Fibroblast of gingiva (primary cell): Measurements from ENCODE around the gene KPNA6.
A peak's percentile ranks its signal among the peaks of the same experiment; 100 is the strongest.
"Not testable (repeated sequence)": the region's sequence is repeated elsewhere in the genome, so short reads cannot be mapped to it uniquely, and the experiment has no call there.

Experiments used
- DNase-seq: peaks from one replicate; pipeline ENCODE4 v3.0.0-alpha.2; 2011; ENCODE audit warnings: low read depth

KPNA6 gene

GRCh38 chr1:32107742-32108661, at the start of gene KPNA6:
Gene KPNA6 (plus strand): TSS chr1:32108056. CDS start chr1:32108131, 75 bp downstream.
- DNase-seq, result peak; percentile 96

GRCh38 chr1:32060914-32061313, 46.9 kb upstream of the KPNA6 start:
- DNase-seq, result no peak

DNA sequence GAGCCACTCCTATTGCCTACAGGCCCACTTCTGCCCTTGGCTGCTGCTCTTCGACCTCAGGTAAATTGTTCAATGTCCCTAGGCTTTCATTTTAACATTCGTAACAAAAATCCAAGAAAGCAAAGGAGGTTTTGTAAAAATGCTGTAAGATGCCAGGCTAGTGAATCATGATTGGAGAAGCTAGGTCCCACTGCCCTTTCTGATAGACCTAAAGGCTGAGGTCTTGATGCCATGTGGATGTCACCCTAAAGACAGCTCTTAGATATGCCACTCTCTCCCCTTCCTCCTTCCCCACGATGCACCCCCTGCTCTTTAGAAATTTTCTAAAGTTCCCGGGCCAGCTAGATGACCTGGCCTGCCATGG, 45.0 kb upstream of the KPNA6 start:
- DNase-seq, result no peak

- DNase-seq, result peak; percentile 66
These were observed 44.6 kb upstream of the KPNA6 start for GRCh38 chr1:32063261-32063681.

DNA sequence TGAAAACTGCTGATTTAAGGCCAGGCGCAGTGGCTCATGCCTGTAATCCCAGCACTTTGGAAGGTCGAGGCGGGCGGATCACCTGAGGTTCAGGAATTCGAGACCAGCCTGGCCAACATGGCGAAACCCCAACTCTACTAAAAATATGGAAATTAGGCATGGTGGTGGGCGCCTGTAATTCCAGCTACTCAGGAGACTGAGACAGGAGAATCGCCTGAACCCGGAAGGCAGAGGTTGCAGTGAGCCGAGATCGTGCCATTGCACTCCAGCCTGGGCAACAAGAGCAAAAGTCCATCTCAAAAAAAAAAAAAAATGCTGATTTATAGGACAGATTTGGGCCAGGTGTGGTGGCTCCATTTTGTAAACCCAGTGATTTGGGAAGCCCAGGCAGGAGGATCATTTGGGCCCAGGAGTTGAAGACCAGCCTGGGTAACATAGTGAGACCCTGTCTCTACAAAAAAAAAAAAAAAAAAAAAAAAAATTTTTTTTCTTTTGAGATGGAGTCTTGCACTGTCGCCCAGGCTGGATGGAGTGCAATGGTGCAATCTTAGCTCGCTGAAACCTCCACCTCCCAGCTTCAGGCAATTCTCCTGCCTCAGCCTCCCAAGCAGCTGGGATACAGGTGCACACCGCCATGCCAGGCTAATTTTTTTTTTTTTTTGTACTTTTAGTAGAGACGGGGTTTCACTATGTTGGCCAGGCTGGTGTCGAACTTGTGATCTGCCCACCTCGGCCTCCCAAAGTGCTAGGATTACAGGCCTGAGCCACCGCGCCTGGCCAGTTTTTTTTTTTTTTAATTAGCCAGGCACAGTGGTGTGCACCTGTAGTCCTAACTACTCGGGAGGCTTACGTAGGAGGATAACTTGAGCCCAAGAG, 42.0 kb upstream of the KPNA6 start:
- not testable (repeated sequence) for DNase-seq

DNA sequence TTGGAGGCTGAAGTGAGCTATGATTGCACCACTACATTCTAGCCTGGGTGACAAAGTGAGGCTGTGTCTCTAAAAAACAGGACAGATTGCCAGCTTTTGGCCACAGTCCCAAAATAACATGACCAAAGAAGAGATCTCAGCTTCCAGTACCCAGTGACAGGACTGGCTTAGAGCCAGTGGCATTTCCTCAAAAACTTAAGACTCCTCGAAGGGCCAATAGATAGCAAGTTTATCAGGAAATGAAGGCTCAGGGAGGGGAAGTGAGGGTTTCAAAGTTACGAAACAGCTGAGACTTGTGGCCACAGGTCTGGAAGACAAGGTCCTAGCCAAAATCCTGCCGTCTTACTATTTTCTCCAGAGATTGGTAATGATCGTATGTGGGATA, 41.4 kb upstream of the KPNA6 start:
- DNase-seq, result peak; percentile 82

DNA sequence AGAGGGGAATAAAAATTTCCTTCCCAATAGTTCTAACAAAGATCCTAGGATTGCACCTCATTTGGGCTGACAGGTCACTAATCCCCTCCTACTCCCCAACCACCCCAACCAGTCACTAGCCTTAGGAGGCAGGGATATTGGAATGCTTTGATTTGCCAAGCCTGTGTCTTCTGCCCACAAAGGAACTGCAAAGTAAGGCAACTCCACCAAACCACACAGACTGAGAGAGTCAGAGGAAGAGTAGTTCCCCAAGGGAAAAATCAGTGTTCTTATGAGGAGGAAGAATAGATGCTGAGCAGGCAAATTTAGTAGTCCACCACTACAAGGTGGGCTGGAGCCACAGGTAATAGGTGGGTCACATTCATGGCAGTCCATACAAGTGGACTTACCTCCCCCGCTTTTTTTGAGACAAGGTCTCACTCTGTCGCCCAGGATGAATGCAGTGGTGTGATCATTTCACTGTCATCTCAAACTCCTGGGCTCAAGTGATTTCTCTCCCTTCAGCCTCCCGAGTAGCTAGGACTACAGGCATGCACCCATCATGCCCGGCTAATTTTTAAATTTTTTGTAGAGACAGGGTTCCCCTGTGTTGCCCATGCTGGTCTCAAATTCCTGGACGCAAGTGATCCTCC, 38.8 kb upstream of the KPNA6 start:
- DNase-seq, result peak; percentile 32

GRCh38 chr1:32071758-32072621, 35.9 kb upstream of the KPNA6 start:
- DNase-seq, result peak; percentile 21

- DNase-seq, result peak; percentile 95
These were observed 35.1 kb upstream of the KPNA6 start, which contains the start of gene TMEM39B for GRCh38 chr1:32072622-32073298. Gene TMEM39B (plus strand): TSS chr1:32072939. CDS start chr1:32073048, 109 bp downstream.

DNA sequence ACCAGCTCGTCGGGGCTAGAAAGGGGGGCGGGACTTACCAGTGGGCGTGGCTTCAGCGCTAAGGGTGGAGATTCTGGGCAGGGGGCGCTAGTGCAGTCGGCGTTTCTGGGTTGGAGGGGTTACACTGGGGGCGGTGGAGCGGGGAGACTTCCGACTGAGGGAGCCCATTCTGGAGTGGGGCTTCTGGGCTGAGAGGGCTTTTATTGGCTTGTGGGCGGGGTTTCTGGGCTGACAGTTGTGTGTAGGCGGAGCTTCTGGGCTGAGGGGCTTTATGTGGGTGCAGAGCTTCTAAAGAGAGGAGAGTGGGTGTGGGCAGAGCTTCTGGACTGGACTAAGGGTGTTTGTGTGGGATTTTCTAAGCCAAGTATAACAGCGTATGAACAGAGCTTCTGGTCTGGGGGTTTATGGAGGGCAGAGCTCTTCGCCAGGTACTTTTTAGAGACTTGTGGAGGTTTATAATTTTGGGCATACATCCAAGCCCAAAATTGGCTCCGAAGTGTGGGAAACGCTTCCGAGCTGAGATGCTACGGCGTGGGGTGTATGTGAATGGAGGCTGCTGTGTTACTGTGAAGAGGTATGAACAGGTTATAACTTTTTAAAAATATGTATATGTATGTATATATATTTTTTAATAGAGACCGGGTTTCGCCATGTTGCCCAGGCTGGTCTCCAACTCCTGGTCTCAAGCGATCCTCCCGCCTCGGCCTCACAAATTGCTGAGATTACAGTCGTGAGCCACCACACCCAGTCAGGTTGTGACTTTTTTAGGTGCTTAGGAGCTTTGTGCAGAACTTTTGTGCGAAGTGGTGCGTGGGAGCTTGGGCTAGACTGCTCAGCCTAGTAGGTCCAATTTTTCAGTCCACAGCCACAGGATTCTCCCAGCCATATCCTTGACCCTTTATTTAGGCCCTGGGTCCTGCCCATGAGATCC, 34.3 kb upstream of the KPNA6 start:
- DNase-seq, result no peak

- no peak for DNase-seq
These were observed 33.0 kb upstream of the KPNA6 start for GRCh38 chr1:32074841-32075240.

GRCh38 chr1:32077451-32077850, 30.4 kb upstream of the KPNA6 start:
- no peak for DNase-seq

DNA sequence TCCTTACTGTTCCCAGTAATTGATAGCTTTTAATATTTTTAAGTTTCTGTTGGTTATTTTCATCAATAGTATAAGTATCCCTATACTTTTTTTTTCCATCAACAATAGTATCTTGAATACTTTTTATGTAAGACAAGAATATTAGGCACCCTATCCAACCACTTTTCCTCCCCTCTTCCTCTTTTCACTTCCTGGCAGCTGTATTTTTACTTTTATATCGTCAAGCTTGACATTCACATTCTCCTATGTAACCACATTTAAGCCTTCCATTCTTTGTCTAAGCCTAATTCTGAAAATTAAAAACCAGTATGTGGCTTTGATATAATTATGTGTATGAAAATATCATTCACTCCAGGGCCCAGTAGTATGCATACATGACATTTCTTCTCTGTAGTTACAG, 25.8 kb upstream of the KPNA6 start:
- DNase-seq, result no peak

GRCh38 chr1:32086381-32086780, 21.5 kb upstream of the KPNA6 start:
- not testable (repeated sequence) for DNase-seq

DNA sequence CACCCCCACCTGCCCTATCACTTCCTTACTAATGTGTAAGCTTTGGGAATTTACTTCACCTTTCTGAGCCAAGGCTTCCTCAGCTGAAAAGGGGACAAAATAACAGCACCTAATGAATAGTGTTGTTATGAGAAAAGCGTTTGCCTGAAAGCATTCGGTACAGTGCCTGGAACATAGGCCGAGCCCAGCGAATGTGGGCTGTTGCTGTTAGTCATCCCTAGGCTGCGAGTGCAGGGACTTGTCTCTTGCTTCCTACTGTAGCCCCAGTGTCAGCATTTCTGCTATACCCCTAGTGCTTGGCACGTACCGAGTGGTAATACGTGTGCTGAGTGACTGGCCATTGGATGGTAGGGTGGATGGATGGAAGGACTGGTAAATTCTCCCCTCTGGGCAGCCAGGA, 16.7 kb upstream of the KPNA6 start:
- DNase-seq, result no peak

DNA sequence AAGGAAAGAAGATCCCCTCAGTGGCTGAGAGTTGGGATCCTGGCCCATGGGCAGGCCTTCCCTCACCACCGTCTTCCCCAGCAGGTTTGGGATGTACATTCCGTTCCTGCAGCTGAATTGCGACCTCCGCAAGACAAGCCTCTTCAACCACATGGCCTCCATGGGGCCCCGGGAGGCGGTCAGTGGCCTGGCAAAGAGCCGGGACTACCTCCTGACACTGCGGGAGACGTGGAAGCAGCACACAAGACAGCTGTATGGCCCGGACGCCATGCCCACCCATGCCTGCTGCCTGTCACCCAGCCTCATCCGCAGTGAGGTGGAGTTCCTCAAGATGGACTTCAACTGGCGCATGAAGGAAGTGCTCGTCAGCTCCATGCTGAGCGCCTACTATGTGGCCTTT, 16.3 kb upstream of the KPNA6 start:
- no peak for DNase-seq

DNA sequence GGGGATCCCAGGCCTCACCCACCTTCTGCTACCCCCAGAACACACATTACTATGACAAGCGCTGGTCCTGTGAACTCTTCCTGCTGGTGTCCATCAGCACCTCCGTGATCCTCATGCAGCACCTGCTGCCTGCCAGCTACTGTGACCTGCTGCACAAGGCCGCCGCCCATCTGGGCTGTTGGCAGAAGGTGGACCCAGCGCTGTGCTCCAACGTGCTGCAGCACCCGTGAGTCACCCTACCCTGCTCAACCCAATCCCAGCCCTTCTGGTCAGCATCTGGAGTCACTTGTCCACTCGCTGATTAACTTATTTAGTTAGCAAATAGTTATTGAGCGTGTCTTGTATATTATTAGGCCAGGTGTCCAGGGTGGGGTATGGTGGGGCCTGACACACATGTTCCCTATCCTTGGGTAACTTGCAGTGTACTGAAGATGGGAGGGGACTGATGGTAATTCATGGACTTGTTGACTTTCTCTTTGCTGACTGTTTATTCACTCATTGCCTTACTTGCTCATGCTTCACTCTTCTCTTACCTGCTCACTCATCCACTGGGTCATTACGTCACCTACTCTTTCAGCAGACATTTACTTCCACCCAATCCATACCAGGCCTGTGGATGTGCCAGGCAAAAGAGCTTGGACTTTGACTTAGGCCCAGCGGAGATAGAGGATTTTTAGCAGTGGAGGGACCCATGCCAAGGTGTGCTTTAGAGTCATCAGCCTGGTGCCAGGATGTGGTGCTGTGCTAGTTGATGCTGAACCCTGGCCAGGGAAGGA, 12.9 kb upstream of the KPNA6 start:
- no peak for DNase-seq

- no peak for DNase-seq
These were observed 8.4 kb upstream of the KPNA6 start for GRCh38 chr1:32099426-32099825.

GRCh38 chr1:32100359-32100758, 7.5 kb upstream of the KPNA6 start:
- DNase-seq, result no peak
